Activated naive CD4-positive, alpha-beta T cell treated with anti-CD3 and anti-CD28 coated beads, Interleukin-2, amount 50 U/mL, for 16 hours (primary cell): ENCODE measurements around the gene RARB.

ENCODE experiments used
- DNase-seq: peaks from one replicate; pipeline ENCODE4 v3.0.0-alpha.2; 2020

Gene RARB

DNA sequence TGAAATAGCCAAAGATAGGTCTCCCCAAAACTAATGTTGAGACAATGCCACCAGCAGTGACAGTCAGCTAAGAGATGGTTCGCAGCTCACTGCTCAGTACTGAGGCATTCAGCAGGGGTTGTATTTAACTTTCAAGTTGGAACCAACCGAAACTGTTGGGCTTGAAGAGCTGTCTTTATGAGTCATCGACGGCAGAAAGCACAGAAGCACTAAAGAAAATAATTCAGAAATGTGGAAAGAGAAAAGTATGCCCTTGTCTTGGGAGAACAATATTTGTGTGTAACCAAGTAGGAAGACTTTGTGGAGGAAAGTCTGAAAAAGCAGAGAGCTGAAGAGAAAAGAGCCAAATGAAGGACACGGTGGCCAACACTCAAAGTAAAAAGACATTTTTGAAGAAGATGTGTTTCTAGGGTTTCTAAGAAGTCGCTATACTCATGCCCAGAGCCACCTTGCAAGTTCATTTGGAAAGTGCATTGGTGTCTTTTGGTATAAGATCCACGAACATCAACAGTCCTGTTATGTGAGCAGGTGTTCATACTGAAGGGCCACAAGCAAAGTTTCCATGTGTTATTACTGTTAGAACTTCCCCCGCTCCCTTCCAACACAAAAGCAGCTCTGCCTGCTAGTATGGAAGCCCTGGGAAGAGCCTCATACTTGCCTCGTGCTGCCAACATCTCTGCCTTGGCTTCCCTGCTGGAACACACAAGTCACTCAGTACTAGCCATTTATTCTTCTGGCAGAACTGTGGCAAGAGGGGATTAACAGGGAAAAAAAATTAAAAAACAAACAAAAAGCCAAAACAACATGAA, 4.1 kb upstream of the RARB start:
- no peak for DNase-seq

DNA sequence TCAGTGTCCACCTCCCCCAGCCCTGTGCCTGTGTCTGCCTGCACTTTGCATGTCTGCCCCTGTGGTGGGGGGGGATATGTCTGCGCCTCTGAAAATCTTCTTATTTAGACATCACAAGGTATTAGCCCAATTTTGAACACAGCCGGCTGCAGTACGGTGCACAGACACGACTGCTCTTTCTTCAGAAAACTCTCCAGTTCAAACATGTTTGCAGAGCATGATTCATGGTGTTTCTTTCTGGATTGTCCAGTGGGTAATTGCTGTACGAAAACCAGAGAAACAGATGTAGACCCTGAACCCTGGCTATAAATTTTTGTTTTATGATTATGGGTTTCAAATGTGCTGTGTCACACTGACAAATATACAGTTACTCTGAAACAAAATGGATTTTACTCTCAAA, 3.4 kb upstream of the RARB start:
- no peak for DNase-seq

DNA sequence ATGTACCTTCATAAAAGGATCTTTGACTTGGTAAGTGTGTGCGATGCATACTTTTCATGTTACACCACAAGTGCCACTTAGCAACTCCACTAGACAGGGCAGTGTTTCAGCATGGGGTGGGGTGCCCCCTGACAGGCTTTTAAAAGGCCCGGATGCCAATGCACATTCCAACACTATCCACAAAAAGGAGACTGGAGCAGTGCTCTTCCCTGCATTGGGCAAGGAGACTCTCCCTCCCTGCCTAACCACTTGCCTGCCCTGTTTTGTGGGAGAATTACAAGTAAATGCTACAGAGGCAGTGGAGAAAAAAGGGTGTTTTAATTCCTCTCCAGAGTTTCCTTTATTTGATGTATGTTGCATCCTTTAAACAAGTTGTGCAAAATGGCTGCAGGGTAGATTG, 1.7 kb upstream of the RARB start:
- DNase-seq: no peak

DNA sequence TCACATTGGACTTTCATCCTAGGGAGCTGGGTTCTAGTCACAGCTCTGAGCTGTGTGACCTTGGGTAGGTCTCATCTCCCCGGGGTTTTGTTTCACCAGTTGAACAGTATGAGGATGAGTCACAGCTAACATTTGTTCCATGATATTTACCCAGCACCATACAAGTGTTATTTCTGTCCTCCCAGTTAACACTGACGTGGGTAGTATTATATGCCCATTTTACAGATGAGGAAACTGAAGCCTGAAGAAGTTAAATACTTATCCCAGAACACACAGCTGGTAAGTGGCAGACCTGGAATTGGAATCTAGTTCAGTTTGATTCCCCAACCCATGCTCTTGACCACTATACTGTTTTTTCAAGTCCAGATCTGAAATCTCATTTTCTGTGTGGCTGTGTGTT, 908 bp upstream of the RARB start:
- DNase-seq: no peak

DNA sequence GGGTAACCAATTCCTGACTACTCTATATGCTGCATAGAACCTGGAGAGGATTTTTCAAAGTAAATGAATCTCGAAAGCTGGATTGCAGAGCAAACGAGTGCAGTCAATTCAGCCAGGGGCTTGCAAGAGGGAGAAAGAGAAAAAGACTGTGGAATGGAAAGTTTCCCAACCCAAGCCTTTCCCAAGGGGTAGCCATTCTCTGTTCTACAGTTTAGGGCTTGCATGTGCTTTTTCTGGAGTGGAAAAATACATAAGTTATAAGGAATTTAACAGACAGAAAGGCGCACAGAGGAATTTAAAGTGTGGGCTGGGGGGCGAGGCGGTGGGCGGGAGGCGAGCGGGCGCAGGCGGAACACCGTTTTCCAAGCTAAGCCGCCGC, 511 bp upstream of the RARB start:
- no peak for DNase-seq

DNA sequence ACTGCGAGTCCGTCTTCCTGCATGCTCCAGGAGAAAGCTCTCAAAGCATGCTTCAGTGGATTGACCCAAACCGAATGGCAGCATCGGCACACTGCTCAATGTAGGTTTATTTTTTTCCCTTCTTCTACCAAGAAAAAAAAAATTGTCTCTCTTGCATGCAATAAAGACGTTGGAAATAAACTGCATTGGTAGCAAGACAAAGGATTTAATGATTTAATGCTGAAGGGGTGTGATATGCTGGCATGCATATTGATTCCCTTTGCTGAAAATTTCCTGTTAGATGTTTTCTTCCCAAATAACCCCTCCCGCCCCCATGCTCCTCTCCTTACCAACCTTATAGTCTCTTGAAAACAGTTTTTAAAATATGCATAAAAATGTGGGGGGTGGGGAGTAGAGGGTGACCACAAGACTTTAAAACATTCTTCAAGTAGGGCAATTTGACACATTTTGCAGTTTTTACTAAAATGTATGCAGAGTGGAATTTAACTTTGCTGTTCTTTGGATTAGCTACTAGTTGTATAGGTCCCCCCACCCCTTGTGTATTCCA, 799 bp downstream of the RARB start:
- DNase-seq: no peak

DNA sequence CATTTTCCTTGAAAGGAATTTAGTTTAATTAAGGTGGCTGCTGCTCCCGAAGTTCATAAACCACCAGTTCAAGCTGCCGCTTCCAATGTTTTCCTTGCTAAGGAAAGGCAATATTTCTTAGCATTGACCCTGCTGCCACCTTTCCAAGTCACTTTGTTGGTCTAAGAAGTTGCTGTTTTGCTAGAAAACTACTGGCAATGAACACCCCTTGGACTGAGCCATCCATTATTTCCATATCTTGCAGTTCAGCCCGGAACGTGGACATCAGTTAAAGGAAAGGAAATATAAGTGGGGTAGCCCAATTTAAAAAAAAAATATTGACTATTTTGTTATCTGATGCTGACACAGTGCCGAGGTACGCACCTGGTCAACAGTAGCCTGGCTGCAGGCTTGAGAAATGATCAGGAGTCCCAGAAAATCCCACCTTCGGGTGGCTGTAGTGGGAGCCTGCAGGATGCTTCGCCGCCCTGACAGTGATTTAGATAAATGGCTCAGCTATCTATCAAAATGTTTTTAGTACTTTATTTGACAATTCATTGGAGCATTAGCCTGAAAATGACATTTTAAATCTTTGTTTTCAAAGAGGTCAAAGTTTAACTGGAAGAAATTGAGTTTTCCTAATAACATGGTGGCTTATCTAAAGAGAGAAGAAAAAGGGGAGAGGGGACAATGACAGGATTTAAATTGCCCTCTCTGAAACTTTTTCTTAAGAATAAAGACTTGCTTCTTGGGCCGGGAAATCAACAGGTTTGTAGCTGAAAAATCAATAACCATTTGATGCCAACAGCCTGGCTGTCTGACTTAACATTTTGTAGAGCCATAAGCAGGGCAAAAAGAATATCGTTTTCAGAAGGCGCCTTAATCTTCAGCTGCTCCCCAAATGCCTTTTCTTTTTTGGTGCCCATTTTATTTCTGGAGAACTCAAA, 1.6 kb downstream of the RARB start:
- no peak for DNase-seq

DNA sequence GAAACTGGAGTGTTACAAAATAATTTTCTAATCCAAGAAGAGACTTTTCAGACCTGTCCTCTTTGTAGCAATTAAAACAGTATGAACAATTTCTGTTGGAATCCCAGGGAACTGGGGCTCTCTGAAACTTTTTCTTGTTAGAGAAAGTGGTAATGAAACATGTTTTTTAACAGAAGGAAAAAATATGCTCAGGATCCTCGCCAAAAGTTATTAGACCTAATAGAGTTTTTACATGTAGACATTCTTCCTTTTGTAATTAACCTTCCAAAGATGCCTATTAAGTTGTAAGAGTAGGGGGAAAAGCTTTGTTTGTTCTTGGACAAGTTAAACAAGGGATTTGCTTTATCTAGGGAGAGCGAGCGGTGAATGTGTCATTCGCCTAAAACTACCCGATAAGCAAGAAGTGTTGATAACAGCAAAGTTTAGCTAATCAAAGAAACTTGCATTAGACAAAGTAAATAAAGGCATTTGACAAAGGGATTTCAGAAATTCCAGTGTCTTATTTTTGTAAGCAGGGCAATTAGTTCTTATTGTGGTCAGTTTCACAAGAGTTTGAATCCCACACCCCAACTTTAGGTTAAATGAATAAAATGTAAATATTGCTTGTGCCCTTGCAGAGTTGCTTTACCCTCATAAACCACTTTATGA, 2.3 kb downstream of the RARB start:
- DNase-seq: no peak

DNA sequence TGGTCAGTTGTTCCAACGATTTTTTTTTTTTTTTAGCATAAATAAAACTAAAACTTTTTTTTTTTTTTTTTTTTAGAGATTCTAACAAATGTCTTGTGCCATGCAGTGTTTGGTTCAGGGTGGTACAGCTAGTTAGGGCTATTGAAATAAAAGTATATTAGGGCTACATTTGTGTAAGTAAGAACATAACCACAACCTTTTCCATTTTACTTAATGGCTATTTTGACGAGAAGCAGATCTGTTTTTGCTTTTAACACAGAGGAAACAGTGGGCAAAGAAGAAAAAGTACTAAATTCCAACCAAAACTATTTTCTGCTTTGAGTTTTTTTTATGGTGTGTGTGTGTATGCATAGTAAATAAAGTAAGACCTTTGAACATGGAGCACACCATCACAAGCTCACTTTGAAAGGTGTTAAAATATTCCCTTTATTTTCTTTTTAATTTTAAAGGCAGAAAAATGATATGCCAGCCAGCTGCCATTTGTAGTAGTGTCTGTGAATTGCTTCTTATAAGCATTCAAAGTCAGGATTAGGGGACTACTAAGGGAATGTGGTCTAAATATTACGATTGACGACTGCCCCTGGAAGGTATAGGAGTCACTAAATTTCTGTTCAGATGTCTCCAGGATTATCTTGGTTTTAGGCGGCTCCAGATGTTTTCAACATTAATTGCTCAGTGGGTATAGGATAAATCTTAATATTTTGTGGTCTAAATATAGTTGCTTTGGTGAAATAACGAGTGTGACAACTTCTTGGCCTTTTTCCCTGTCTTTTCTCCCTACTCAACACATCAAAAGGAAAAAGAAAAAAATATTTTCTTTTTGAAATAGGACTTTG, 3.1 kb downstream of the RARB start:
- DNase-seq: no peak

DNA sequence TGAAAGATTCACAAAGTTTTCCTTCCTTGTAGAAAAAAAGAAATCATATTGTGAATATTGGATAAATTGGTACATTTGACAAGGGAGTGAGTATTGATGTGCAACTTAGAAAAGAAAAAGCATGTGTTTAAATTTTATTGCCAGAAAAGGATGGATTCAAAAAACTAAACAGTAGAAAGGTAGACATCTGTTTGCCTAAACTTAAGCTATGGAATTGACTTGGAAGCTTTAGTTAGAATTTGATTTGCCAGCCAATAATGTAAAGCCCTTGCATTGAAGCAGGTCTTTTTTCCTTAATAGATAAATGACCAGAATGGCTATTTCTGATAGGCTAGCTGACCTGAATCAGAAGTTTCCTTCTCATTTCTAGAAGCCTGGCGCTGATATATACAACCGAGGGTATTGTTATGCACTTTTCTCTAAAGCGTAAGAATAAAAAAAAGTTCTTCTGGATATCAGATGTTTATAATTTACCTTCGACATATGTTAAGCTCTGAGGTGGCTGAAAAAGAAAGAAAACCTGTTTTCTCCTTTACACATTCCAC, 4.2 kb downstream of the RARB start:
- DNase-seq: no peak

DNA sequence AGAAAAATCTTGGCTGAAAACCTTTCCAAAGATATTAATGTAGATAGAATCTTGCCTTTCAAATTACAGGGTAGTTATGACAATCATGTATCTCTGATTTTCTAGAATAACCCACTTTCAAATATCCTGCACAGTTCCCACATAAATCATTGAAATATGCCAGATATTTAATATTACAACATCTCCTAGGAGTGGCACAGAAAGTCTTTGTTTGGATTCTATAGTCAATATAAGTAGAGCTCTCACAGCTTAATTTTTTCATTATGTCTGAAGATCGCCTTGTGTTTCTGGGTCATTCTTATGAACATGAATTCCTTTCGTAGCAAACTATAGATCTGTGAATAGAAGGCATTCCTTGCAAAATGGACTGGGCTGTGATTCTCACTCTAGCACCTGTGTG, 5.0 kb downstream of the RARB start:
- DNase-seq: no peak

DNA sequence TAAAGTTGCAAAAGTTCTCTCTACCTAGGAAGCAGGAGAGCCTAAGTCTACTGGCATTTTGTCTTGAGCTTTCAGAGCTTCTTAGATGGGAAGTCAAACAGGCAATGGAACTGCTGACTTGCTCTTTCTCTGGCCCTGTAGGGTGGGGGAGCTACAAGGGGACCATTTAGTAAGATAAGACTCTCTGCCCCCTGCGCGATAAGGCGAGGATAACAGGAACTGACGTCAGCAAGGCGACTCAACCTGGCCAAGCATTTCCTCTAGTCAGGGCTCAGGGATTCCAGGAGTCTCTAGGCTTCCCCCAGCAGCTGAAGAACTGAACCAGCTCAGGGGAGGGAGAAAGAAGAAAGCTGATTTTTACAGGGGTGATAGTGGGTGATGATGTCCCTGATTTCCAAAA, 5.8 kb downstream of the RARB start:
- DNase-seq: no peak

DNA sequence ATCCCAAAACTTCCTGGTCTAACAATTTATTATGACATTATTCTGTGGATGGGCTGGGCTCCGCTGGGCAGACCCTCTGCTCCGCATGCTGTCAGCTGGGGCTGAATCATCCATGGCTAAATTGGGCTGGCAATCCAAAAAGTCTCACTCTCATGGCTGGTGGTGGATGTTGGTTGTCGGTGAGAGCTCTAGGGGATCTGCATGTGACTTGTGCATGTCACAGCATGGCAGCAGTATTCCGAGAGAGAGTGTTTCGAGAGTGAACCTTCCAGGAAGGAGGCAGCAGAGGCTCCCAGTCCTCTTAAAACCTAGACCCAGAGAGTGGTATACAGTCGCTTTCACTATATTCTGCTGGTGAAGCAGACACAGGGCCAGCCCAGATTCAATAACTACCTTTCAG, 9.9 kb downstream of the RARB start:
- no peak for DNase-seq

DNA sequence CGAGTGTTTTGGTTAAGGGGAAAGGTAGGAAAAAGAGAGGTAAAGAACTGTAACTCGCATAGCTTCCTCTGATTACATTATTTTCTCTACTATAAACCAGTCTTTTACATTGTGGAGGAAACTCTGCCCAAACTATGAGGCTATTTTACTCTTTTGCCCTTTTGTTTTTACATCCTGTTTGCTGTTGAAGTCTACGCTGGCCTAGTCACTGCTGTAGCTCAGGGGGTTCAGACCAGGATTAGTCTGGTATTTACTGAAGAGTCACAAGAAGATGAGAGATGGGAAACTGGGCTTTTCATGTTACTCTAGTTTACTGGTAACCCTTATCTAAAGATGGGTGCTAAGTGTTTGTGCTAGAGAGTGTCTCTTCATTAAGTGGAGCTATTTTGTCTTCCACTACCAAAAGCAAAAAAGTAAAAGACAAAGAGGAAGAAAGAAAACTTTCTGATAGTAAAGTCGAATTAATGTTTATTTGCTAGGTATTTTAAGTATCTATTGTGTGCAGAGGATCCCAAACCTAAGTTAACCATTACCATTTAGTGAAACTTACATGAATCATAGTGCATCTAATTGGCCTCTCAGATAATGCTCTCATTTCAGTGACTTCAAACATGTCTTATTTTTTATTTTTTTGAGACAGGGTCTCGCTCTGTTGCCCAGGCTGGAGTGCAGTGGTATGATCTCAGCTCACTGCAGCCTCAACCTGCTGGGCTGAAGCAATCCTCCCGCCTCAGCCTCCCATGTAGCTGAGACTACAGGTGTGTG, 10.9 kb downstream of the RARB start:
- no peak for DNase-seq

DNA sequence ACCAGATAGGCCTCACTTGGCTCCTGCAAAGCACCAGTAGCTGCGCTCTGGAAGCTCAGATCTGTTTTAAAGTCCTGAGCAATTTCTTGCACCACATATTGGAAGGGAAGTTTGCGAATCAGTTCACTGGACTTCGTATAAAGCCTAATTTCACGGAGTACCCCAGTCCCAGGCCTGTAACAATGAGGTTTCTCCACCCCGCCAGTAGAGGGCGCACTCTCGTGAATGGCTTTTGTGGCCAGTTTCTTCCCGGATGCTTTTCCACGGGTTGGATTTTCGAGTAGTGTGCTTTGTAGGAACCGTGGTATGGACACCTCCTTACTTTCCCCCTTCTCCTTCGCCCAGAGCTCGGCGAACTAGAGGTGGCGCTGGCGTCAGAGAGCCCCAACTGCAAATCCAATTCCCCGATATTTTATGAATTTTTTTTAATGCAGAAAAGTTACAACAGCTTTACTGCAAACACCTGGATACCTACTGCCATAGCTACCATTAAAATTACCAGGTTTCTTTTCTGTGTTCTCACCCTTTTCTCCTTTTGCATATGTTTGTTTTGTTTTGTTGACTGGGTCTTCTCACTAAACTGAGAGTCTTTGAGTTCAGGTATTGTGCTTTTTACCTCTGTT, 13.3 kb downstream of the RARB start:
- no peak for DNase-seq

DNA sequence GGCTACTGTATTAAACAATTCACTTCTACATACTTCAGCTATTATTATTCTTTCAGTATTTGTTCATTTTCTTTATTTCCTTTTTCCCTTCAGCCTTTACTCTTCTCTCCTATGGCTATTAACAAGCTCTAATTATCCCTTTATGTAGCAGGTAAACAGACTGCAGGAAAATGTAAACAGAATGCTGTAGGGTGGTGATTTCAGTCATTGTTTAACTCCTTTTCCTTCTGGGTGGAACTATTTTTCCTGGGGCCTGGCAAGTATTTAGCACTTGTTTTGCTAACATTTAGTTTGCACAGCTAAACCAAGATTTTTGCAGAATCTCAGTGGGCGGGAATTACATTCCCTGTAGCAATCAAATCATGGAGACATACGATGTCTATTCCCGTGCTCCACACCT, 14.4 kb downstream of the RARB start:
- DNase-seq: no peak

DNA sequence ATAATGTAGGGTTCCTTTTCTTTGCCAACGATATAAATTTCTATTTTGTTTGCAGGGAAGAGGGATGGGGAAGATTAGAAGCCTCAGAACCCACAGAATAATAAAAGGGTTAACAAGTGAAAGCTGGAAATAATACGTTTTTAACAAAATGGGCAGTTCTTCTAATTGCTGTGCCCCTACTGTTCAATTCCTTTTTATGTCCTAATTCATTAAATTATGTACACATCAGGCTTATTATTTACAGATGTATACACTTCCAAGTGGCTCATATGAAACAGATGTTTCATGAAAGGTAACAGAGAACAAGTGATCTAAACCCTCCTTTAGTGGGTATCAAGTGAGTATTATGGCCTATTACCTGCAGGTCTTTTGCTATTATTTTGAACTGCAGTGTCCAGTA, 16.2 kb downstream of the RARB start:
- no peak for DNase-seq

DNA sequence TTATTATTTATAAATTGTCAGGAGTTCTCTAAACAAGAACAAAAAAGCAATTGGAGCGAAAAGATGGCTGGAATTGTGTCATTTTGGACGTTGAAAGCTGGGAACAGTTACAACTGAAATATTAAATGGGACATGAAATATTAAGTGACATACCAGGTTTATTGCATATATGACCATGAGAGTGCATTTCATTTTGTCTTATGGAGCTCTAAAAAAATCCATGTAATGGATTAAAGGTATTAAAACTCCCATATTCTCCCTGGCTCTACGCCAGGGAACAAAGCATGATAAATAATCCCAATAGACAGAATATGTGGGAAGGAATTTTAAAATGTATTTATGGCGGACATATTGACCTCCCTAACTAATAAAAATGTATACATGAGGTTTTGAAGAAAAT, 17.7 kb downstream of the RARB start:
- no peak for DNase-seq

DNA sequence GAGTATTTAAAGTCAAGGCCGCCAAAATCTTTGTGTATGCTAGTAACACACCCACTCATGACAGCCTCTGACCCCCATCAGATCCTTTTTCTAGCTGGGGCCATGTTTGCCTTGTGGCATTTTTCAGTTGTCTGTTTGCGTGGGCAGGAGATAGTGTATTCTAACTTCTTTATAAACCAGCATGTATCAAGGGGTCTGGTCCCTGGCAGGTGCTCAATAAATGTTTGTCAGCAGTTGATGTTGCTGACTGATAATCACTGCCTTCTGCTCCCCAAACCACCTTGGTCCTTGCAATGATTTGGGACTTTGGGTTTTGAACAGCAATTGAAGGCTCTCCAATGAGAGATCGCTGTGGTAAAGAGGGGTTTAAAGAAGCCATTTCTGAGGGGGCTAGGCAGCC, 19.2 kb downstream of the RARB start:
- DNase-seq: no peak

DNA sequence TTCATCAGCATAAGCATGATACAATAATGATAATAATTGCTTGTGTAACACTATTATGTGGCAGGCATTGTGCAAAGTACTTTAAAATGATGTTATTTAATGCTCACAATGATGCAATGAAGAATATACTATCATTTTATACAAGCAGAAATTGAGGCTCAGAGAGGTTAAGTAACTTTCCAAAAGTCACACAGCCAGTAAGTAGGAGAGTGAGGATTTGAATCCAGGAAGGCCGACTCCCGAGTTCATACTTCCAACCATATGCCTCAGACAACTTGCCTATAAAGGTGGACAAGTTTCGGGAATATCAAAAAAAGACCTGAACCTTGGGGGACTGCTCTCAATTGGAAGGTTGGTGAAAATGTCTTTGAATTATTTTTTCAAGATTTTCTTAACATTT, 19.9 kb downstream of the RARB start:
- no peak for DNase-seq
